H1 (cell line): ENCODE measurements around the gene HDGFL3. TPM values are rescaled to one million over a fixed set of nuclear protein-coding genes. Genes with fewer than 3 reads are reported as not detected.
A peak's percentile ranks its signal among the peaks of the same experiment; 100 is the strongest.

Experiments
- CTCF ChIA-PET: fragments of 300-600 bp; sonication (Branson Sonifier 250); formaldehyde crosslinking; loops from one replicate; lab custom pipeline; 2021; ENCODE audit not compliant: partially characterized antibody; lab: Charles Lee
- POLR2A ChIA-PET: fragments of 300-600 bp; sonication (Branson Sonifier 250); formaldehyde crosslinking; loops from one replicate; lab custom pipeline; 2021; ENCODE audit warnings: inconsistent platforms; ENCODE audit not compliant: partially characterized antibody; lab: Charles Lee
- DNase-seq, 2 experiments: peaks; one replicate each; pipeline versions ENCODE4 v3.0.0 to v3.0.0-alpha.2; 2010 to 2022; ENCODE audit warnings: low spot score in 2 of 2, low read depth in 1 of 2, mixed read lengths in 1 of 2
- FAIRE-seq: peaks from 2 replicates; lab custom pipeline; 2011; peaks lifted over from hg19 to GRCh38; lab: Jason Lieb, UNC
- H2AFZ ChIP-seq: 2 replicates; pipeline ENCODE4 v1.8.1; 2012; ENCODE audit warnings: low read length, inconsistent platforms
- H2AK5ac ChIP-seq: 2 replicates; pipeline ENCODE4 v1.6.1; 2013; ENCODE audit warnings: low read depth, low read length
- H2BK120ac ChIP-seq: replicated peaks from 2 replicates; pipeline ENCODE3; 2013; ENCODE audit warnings: low read depth, low read length, inconsistent platforms
- H2BK12ac ChIP-seq: 2 replicates; pipeline ENCODE4 v1.6.1; 2013; ENCODE audit warnings: low read depth, low read length
- H2BK15ac ChIP-seq: 2 replicates; pipeline ENCODE4 v1.6.1; 2013; ENCODE audit warnings: low read length
- H2BK20ac ChIP-seq: 2 replicates; pipeline ENCODE4 v1.6.1; 2013; ENCODE audit warnings: low read length
- H2BK5ac ChIP-seq: 2 replicates; pipeline ENCODE4 v1.6.1; 2013; ENCODE audit warnings: low read depth, low read length
- H3K14ac ChIP-seq: 2 replicates; pipeline ENCODE4 v1.6.1; 2013; ENCODE audit warnings: inconsistent platforms; ENCODE audit not compliant: insufficient read length
- H3K18ac ChIP-seq: 2 replicates; pipeline ENCODE4 v1.6.1; 2013; ENCODE audit warnings: low read length; ENCODE audit errors: extremely low read depth
- H3K23ac ChIP-seq: 2 replicates; pipeline ENCODE4 v1.6.1; 2013; ENCODE audit warnings: inconsistent platforms; ENCODE audit not compliant: insufficient read length
- H3K23me2 ChIP-seq: 2 replicates; pipeline ENCODE4 v1.6.1; 2013; ENCODE audit warnings: low read depth, low read length
- H3K27ac ChIP-seq: 2 replicates; pipeline ENCODE4 v1.6.1; 2011; ENCODE audit warnings: low read depth, low read length, inconsistent platforms
- H3K27me3 ChIP-seq, 4 experiments: replicated peaks in 1 of 4; 1 replicate in 1 of 4; 2 replicates in 3 of 4; pipeline versions ENCODE4 v1.6.1 to v1.8.1; 2011 to 2013; ENCODE audit warnings: low read length in 3 of 4, mild to moderate bottlenecking in 3 of 4, inconsistent platforms in 2 of 4, mixed read lengths in 2 of 4, moderate library complexity in 1 of 4; ENCODE audit not compliant: control insufficient read depth in 3 of 4, insufficient read depth in 3 of 4; ENCODE audit errors: extremely low read depth in 1 of 4
- H3K36me3 ChIP-seq, 4 experiments: 2 replicates each; pipeline versions ENCODE4 v1.6.1 to v1.8.1; 2011 to 2013; ENCODE audit warnings: mild to moderate bottlenecking in 4 of 4, low read length in 3 of 4, moderate library complexity in 2 of 4, control low read depth in 1 of 4, inconsistent platforms in 1 of 4; ENCODE audit not compliant: insufficient read depth in 4 of 4, control insufficient read depth in 2 of 4
- H3K4ac ChIP-seq: replicated peaks from 2 replicates; pipeline ENCODE3; 2013; ENCODE audit warnings: low read length, low read depth, mixed read lengths, inconsistent platforms; ENCODE audit not compliant: insufficient read length
- H3K4me1 ChIP-seq, 4 experiments: replicated peaks in 1 of 4; 1 replicate in 1 of 4; 2 replicates in 3 of 4; pipeline versions ENCODE4 v1.6.1 to v1.8.1; 2011 to 2013; ENCODE audit warnings: low read length in 3 of 4, inconsistent platforms in 2 of 4, mixed read lengths in 1 of 4; ENCODE audit not compliant: insufficient read depth in 4 of 4, control insufficient read depth in 3 of 4
- H3K4me2 ChIP-seq, 2 experiments: 2 replicates each; pipeline versions ENCODE4 v1.6.1 to v1.8.1; 2011 to 2013; ENCODE audit warnings: low read depth in 2 of 2, low read length in 2 of 2, control low read depth in 1 of 2, inconsistent platforms in 1 of 2, mild to moderate bottlenecking in 1 of 2; ENCODE audit not compliant: insufficient read depth in 1 of 2
- H3K4me3 ChIP-seq, 4 experiments: fragments of 200-600, 300-600 bp in 1 of 4; sonication (generic), shearing (Covaris generic), sonication (Bioruptor Twin) in 1 of 4; 2 replicates each; pipeline versions ENCODE4 v1.5.1 to v1.8.1; 2011 to 2016; ENCODE audit warnings: low read length in 4 of 4, low read depth in 3 of 4, control low read depth in 2 of 4, inconsistent platforms in 2 of 4, mild to moderate bottlenecking in 2 of 4, mixed read lengths in 1 of 4, moderate library complexity in 1 of 4; ENCODE audit not compliant: insufficient read depth in 2 of 4; ENCODE audit errors: extremely low read depth in 1 of 4
- H3K56ac ChIP-seq: replicated peaks from 2 replicates; pipeline ENCODE3; 2013; ENCODE audit warnings: low read depth, mild to moderate bottlenecking, mixed read lengths, low read length, inconsistent platforms; ENCODE audit not compliant: insufficient read length
- H3K79me1 ChIP-seq: 2 replicates; pipeline ENCODE4 v1.6.1; 2013; ENCODE audit warnings: low read depth, low read length, control low read depth
- H3K79me2 ChIP-seq, 2 experiments: 2 replicates each; pipeline versions ENCODE4 v1.6.1 to v1.8.1; 2012 to 2013; ENCODE audit warnings: low read length in 2 of 2, mild to moderate bottlenecking in 2 of 2, inconsistent platforms in 1 of 2; ENCODE audit not compliant: insufficient read depth in 2 of 2, control insufficient read depth in 1 of 2
- H3K9ac ChIP-seq, 4 experiments: replicated peaks in 1 of 4; 1 replicate in 1 of 4; 2 replicates in 3 of 4; pipeline versions ENCODE4 v1.6.1 to v1.8.1; 2011 to 2013; ENCODE audit warnings: low read depth in 3 of 4, low read length in 3 of 4, control low read depth in 2 of 4, mild to moderate bottlenecking in 2 of 4, moderate library complexity in 2 of 4, inconsistent platforms in 1 of 4; ENCODE audit errors: extremely low read depth in 1 of 4
- H3K9me3 ChIP-seq, 2 experiments: 2 replicates each; pipeline versions ENCODE4 v1.6.1 to v1.8.1; 2012 to 2013; ENCODE audit warnings: mild to moderate bottlenecking in 2 of 2, moderate library complexity in 2 of 2, control low read depth in 1 of 2, inconsistent platforms in 1 of 2, low read depth in 1 of 2, low read length in 1 of 2, mixed read lengths in 1 of 2; ENCODE audit not compliant: insufficient read depth in 2 of 2
- H4K20me1 ChIP-seq, 2 experiments: replicated peaks in 1 of 2; 2 replicates each; pipeline versions ENCODE3 to v1.8.1; 2011 to 2013; ENCODE audit warnings: inconsistent platforms in 2 of 2, low read length in 2 of 2, mild to moderate bottlenecking in 1 of 2; ENCODE audit not compliant: insufficient read depth in 2 of 2, control insufficient read depth in 1 of 2
- H4K5ac ChIP-seq: 2 replicates; pipeline ENCODE4 v1.6.1; 2013; ENCODE audit warnings: low read length, low read depth, mixed read lengths, inconsistent platforms; ENCODE audit not compliant: insufficient read length
- H4K8ac ChIP-seq: 2 replicates; pipeline ENCODE4 v1.8.0; 2013; ENCODE audit warnings: mild to moderate bottlenecking, moderate library complexity, low read length, inconsistent platforms; ENCODE audit not compliant: insufficient read depth; ENCODE audit errors: extremely low read depth
- H4K91ac ChIP-seq: replicated peaks from 2 replicates; pipeline ENCODE3; 2013; ENCODE audit warnings: low read length, mixed read lengths, inconsistent platforms; ENCODE audit not compliant: insufficient read length
- CHD2 ChIP-seq: IDR thresholded peaks from 2 replicates; pipeline ENCODE4 v1.6.1; 2012; ENCODE audit warnings: low read length, improper control_type of control experiment
- CREB1 ChIP-seq: IDR thresholded peaks from 2 replicates; pipeline ENCODE4 v1.6.1; 2012; ENCODE audit warnings: inconsistent platforms
- MAFK ChIP-seq: IDR thresholded peaks from 2 replicates; pipeline ENCODE4 v1.6.1; 2012; ENCODE audit warnings: low read depth, mild to moderate bottlenecking, improper control_type of control experiment, low read length
- MAX ChIP-seq: IDR thresholded peaks from 2 replicates; pipeline ENCODE4 v1.6.1; 2012; ENCODE audit warnings: inconsistent platforms
- SIN3A ChIP-seq, 2 experiments: IDR thresholded peaks in 1 of 2; conservative IDR thresholded peaks in 1 of 2; 2 replicates each; pipeline ENCODE4 v1.6.1; 2011 to 2012; ENCODE audit warnings: low read length in 2 of 2, improper control_type of control experiment in 1 of 2, low read depth in 1 of 2, mild to moderate bottlenecking in 1 of 2
- SP1 ChIP-seq: IDR thresholded peaks from 2 replicates; pipeline ENCODE4 v1.6.1; 2011; ENCODE audit warnings: low read depth, low read length
- SUZ12 ChIP-seq: fragments of 200-600 bp; sonication (generic); IDR thresholded peaks from 2 replicates; pipeline ENCODE4 v1.6.1; 2012; ENCODE audit warnings: mild to moderate bottlenecking, inconsistent platforms, low read length, moderate library complexity, mixed read lengths
- WGBS, 2 experiments: shearing (Covaris generic) in 1 of 2; methylation state at CpG; one replicate each; pipeline versions ENCODE4 v1.1.6 to v1.1.7; 2013 to 2015; ENCODE audit warnings: low lambda C conversion rate in 2 of 2, mixed read lengths in 2 of 2, inconsistent platforms in 1 of 2, low coverage in 1 of 2, missing lambda C conversion rate in 1 of 2; ENCODE audit not compliant: insufficient replicate concordance in 2 of 2, insufficient coverage in 1 of 2, insufficient read length in 1 of 2; ENCODE audit errors: extremely low coverage in 1 of 2, missing lambda C conversion rate in 1 of 2; 5-methylcytosine and 5-hydroxymethylcytosine counted together
- polyA plus RNA-seq, 7 experiments: library from polyadenylated mRNA; depleted of rRNA in 3 of 7; stranded (reverse) in 5 of 7; unstranded in 2 of 7; fragments of >200 nt in 5 of 7; fragments of 200-250 nt in 2 of 7; gene quantifications; 1 replicate in 5 of 7; 2 replicates in 1 of 7; 4 replicates in 1 of 7; pipeline versions ENCODE4 v1.2.1 to v1.2.3, GENCODE V29; 2011 to 2013; ENCODE audit warnings: missing spikeins in 2 of 7, mixed read lengths in 2 of 7
- total RNA-seq: library from RNA; stranded (reverse); fragmentation: NEBNext Ultra II Directional; extraction: Animal tissue kit (Norgen Biotek cat#: 25700); gene quantifications from 2 replicates; pipeline ENCODE4 v1.2.1, GENCODE V29; 2021

Gene HDGFL3
- total and polyA plus RNA-seq, 2 of the 8 experiments (the other 6 are each of a cell fraction or from before 2014, with no cell fraction given), result 14.1 to 149 TPM

- WGBS, 2 experiments, result 82% methylated on average over 2 of the region's 2 CpGs; no CpG with 5 or more reads in 1 of the 2 experiments
- FAIRE-seq, result no peak
These were observed 13.9 kb downstream of the HDGFL3 start for GRCh38 chr15:83193721-83194120.

More at GRCh38 chr15:83193721-83194120, 13.9 kb downstream of the HDGFL3 start:
- H3K23ac ChIP-seq, result no peak overlapping the region
- no peak overlapping the region for H2BK15ac ChIP-seq
- peaks cover 12 to 99% of the 10 kb centered on the region in 2 experiments for H3K79me2 ChIP-seq
- no peak overlapping the region for H3K4me3 ChIP-seq
- H2AK5ac ChIP-seq, result peak overlapping the region; percentile 18; the same call in 1 of the 2 replicates
- POLR2A ChIA-PET, result interaction anchor here (1.0 kb wide), 1 partner anchor 13 kb away, joined by 8 read pairs; no protein-coding TSS in a partner anchor
- no peak for TF ChIP-seq CHD2
- no peak for TF ChIP-seq CREB1
- TF ChIP-seq MAX, result no peak
- no peak for TF ChIP-seq MAFK
- TF ChIP-seq SUZ12, result no peak
- no peak for TF ChIP-seq SIN3A (conservative IDR thresholded peaks at IDR 0.05 in 1 of 2, IDR thresholded peaks at IDR 0.05 in 1 of 2; ENCODE audit: low read depth in 1 of 2, low read length in 2 of 2)
- no peak for TF ChIP-seq SP1
- H3K23me2 ChIP-seq, result no peaks in the 10 kb centered on the region
- no peak overlapping the region for H3K18ac ChIP-seq
- H3K36me3 ChIP-seq, result peaks cover 0 to 2% (median 0%) of the 10 kb centered on the region in 4 experiments; a peak in 1 of 8 replicates
- H3K9ac ChIP-seq, result no peak overlapping the region
- no peak overlapping the region for H2BK5ac ChIP-seq
- H3K27me3 ChIP-seq, result no peaks in the 10 kb centered on the region
- no peaks in the 10 kb centered on the region for H3K9me3 ChIP-seq
- H2AFZ ChIP-seq, result no peak overlapping the region
- peaks cover 2 to 5% of the 10 kb centered on the region in 2 experiments for H4K20me1 ChIP-seq
- H3K14ac ChIP-seq, result no peak overlapping the region
- H2BK12ac ChIP-seq, result no peak overlapping the region
- H3K56ac ChIP-seq, result no peak overlapping the region
- CTCF ChIA-PET, result no interaction called here
- H3K4me2 ChIP-seq, result no peak overlapping the region
- H3K4me1 ChIP-seq, result peaks cover 0 to 7% (median 2%) of the 10 kb centered on the region in 4 experiments; a peak in 3 of 7 replicates
- no peak overlapping the region for H3K27ac ChIP-seq
- H3K79me1 ChIP-seq, result peaks cover 3% of the 10 kb centered on the region; the same call in 1 of the 2 replicates
- no peak for DNase-seq
- no peak overlapping the region for H4K8ac ChIP-seq
- no peak overlapping the region for H2BK20ac ChIP-seq
- H4K5ac ChIP-seq, result no peak overlapping the region
- H3K4ac ChIP-seq, result no peak overlapping the region
- no peak overlapping the region for H2BK120ac ChIP-seq
- no peak overlapping the region for H4K91ac ChIP-seq
